Right lobe of liver (tissue), 6 donors: ENCODE data around the gene APOBEC3B. TPM values are rescaled to one million over a fixed set of nuclear protein-coding genes. Genes with fewer than 3 reads are reported as not detected.
"Not testable (repeated sequence)": the region's sequence is repeated elsewhere in the genome, so short reads cannot be mapped to it uniquely, and the experiment has no call there.

Experiments used
- ATAC-seq, 4 donors: fragments of 200-7000 bp; cut with Tn5 transposase; one replicate each; pipeline ENCODE4 v1.9.1; 2020; ENCODE audit warnings: mild to moderate bottlenecking in 4 of 4, moderate library complexity in 4 of 4
- DNase-seq, 3 donors: peaks; one replicate each; pipeline ENCODE4 v3.0.0-alpha.2; 2020
- H3K27ac ChIP-seq, 3 donors: fragments of 200-600 bp; one replicate each; pipeline ENCODE4 v1.8.0; 2022
- H3K27me3 ChIP-seq, 2 donors: fragments of 200-600 bp; one replicate each; pipeline ENCODE4 v1.8.0; 2022
- H3K36me3 ChIP-seq, 4 donors: fragments of 200-600 bp; sonication (generic) in 1 of 4; one replicate each; pipeline versions ENCODE4 v1.5.1 to v1.8.0; 2017 to 2022; ENCODE audit warnings: control low read depth in 1 of 4
- H3K4me1 ChIP-seq, 4 donors: fragments of 200-600 bp; sonication (generic) in 1 of 4; one replicate each; pipeline versions ENCODE4 v1.5.1 to v1.8.0; 2017 to 2022; ENCODE audit warnings: control low read depth in 1 of 4
- H3K4me3 ChIP-seq, 3 donors: fragments of 200-600 bp; one replicate each; pipeline ENCODE4 v1.8.0; 2022
- H3K9me3 ChIP-seq, 4 donors: fragments of 200-600 bp; sonication (generic) in 1 of 4; one replicate each; pipeline versions ENCODE4 v1.5.1 to v1.8.0; 2017 to 2022; ENCODE audit warnings: control low read depth in 1 of 4
- CTCF ChIP-seq, 4 donors: fragments of 200-600 bp in 3 of 4; fragments of 450-650 bp in 1 of 4; IDR thresholded peaks; one replicate each; pipeline versions ENCODE4 v1.5.1 to v1.8.0; 2016 to 2022; ENCODE audit warnings: antibody characterized with exemption in 4 of 4, mild to moderate bottlenecking in 2 of 4
- POLR2A ChIP-seq: fragments of 450-650 bp; IDR thresholded peaks from one replicate; pipeline ENCODE4 v1.6.1; 2017; ENCODE audit warnings: antibody characterized with exemption, mild to moderate bottlenecking
- WGBS: methylation state at CpG from one replicate; pipeline ENCODE4 v1.1.6; 2018; ENCODE audit warnings: low coverage, low lambda C conversion rate; ENCODE audit not compliant: insufficient coverage; ENCODE audit errors: missing lambda C conversion rate; 5-methylcytosine and 5-hydroxymethylcytosine counted together
- intact Hi-C, 2 donors: fragments of 100-400 bp; cut with DNase I; formaldehyde crosslinking; loops; one replicate each; pipeline versions ENCODE4 v1.11.2 to v1.14.1; 2022
- total RNA-seq, 6 experiments: library from RNA; depleted of rRNA in 2 of 6; stranded (reverse); fragments of >200 nt in 2 of 6; fragmentation: NEBNext Ultra II Directional in 3 of 6; extraction: Animal tissue kit (Norgen Biotek cat#: 25700) in 3 of 6; gene quantifications; one replicate each; pipeline versions ENCODE4 v1.1.0 to v1.2.4, GENCODE V29; 2016 to 2023
- donor health status: DM: no; HTN: yes; CAD: no.
- donor health status: DM: no; HTN: no; CAD: no.
- donor health status: DM: no; HTN: no; CAD: no.
- donor health status: DM: no; HTN: yes; CAD: no.
- donor health status: DM: no; HTN: yes; CAD: no.

APOBEC3B gene
- total RNA-seq, 6 experiments from 2014 or later: 0.61 to 1.6 (median 1.1) TPM

DNA sequence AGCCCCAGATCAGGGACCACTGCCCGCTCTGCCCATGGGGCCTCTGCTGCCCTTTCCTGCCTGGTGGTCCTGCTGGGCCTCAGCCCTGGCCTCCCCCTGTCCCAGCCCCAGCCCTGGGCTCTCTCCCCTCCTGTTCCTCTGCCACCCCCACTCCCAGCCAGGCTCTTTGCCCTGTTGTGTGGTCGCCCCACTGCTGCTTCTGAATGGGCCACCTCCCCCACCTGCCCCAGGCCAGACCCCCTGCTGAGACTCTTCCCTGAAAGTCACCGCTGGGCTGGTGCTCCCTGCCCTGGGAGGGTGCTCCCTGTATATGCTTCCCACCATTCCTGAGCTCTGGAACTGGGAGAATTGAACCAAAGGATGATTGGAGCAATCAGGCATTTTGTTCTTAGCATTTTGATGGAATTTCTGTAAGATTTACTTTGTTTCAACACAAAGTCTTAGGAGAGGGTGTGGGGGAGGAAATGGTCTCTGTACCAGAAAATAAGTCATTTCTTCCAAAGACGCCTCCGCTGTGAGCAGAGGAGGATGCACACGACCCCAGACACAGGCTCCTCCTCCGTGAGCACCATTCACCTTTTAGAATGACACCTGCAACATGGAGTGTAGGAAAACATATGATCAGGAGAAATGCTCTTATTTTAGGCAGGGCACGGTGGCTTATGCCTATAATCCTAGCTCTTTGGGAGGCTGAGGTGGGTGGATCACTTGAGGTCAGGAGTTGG lies 5.2 kb downstream of the APOBEC3B start:
- 74% methylated on average over 6 of the region's 8 CpGs for WGBS

DNA sequence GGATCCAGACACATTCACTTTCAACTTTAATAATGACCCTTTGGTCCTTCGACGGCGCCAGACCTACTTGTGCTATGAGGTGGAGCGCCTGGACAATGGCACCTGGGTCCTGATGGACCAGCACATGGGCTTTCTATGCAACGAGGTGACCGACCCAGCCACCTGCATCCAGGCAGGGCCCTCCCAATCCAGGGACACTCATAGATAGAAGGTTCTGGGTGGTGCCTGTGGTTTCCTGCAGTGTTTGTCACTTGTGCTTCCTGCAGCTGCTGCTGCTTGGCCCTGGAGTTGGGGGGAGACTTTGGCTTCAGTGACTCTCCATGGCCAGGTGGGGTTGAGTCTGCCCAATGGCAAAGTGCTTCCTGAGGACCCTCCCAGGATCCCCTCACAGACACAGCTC lies 7.3 kb downstream of the APOBEC3B start:
- no peaks in the 10 kb centered on the region for H3K9me3 ChIP-seq
- no peaks in the 10 kb centered on the region for H3K4me1 ChIP-seq
- H3K4me3 ChIP-seq: no peak overlapping the region
- intact Hi-C loops: no loop called here
- ATAC-seq: no peak
- H3K27me3 ChIP-seq: no peaks in the 10 kb centered on the region
- no peak for DNase-seq
- TF ChIP-seq CTCF (IDR thresholded peaks at IDR 0.05) (no peak), POLR2A (no peak)
- no peak overlapping the region for H3K27ac ChIP-seq
- no peaks in the 10 kb centered on the region for H3K36me3 ChIP-seq
- no CpG with 5 or more reads among the region's 6 CpGs for WGBS

More for the DNA sequence above, 5.2 kb downstream of the APOBEC3B start:
- Histone ChIP-seq H3K27me3 (no peaks in the 10 kb centered on the region), H3K4me3 (no peak overlapping the region), H3K4me1 (no peaks in the 10 kb centered on the region), H3K9me3 (no peaks in the 10 kb centered on the region), H3K36me3 (no peaks in the 10 kb centered on the region), H3K27ac (no peak overlapping the region)
- no peak for TF ChIP-seq CTCF (IDR thresholded peaks at IDR 0.05)
- no peak for TF ChIP-seq POLR2A
- intact Hi-C loops: no loop called here
- ATAC-seq (no peak), DNase-seq (peak in 1 of 3 donors; percentile 34)

- H3K4me3 ChIP-seq, DNase-seq, H3K27me3 ChIP-seq, H3K4me1 ChIP-seq, H3K9me3 ChIP-seq, H3K27ac ChIP-seq, intact Hi-C loops, H3K36me3 ChIP-seq: not testable (repeated sequence)
- ATAC-seq: peak in 2 of 4 donors; percentile 26 to 41
- no CpG with 5 or more reads among the region's 12 CpGs for WGBS
These were observed 10.8 kb downstream of the APOBEC3B start for GRCh38 chr22:38992871-38993371.

GRCh38 chr22:38996105-38996504 lies 14.0 kb downstream of the APOBEC3B start:
- H3K27me3 ChIP-seq: no peaks in the 10 kb centered on the region
- H3K27ac ChIP-seq: no peak overlapping the region
- no peaks in the 10 kb centered on the region for H3K4me1 ChIP-seq
- ATAC-seq (no peak), DNase-seq (no peak)
- H3K36me3 ChIP-seq: no peaks in the 10 kb centered on the region
- WGBS: 46% methylated on average over 5 of the region's 6 CpGs
- intact Hi-C loops: no loop called here
- no peaks in the 10 kb centered on the region for H3K9me3 ChIP-seq
- TF ChIP-seq POLR2A (no peak), CTCF (IDR thresholded peaks at IDR 0.05) (no peak)
- no peak overlapping the region for H3K4me3 ChIP-seq

- ATAC-seq (no peak), DNase-seq (no peak)
- TF ChIP-seq CTCF (IDR thresholded peaks at IDR 0.05): no peak
- no peak for TF ChIP-seq POLR2A
- H3K4me1 ChIP-seq: no peaks in the 10 kb centered on the region
- WGBS: 66% methylated on average over 3 of the region's 3 CpGs
- no peaks in the 10 kb centered on the region for H3K36me3 ChIP-seq
- intact Hi-C loops: no loop called here
- H3K9me3 ChIP-seq: no peaks in the 10 kb centered on the region
- H3K27me3 ChIP-seq: no peaks in the 10 kb centered on the region
- no peak overlapping the region for H3K27ac ChIP-seq
- no peak overlapping the region for H3K4me3 ChIP-seq
These were observed 15.4 kb downstream of the APOBEC3B start for GRCh38 chr22:38997518-38997917.
